ENCODE measurements around the gene CDH13. TPM values are rescaled to one million over a fixed set of nuclear protein-coding genes. Genes with fewer than 3 reads are reported as not detected.

The CDH13 gene
- total and polyA plus RNA-seq, 10 of the 15 experiments (the other 5 are each of a cell fraction or from before 2014, with no cell fraction given), result under 0.01 to 0.05 TPM; not detected in 8

DNA sequence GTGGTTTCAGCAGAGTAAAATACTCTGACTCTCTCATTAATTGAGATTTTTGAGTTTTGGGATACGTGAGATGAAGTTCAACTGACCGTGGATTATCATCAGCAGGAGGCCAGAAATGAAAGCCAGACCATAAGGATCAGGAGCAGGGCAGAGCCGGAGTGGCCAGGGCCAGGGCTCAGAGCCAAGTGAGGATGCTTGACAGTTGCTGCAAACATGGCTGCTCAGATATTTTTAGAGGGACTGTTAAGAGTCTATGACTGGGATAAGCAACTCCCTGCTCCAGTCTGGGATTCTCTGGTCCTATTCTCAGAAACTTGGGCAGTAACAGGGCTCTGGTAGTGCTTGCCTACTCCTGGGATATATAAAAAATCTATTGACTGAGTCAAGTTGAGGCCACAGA, 17.6 kb upstream of the CDH13 start (continued):
- TF ChIP-seq MEF2A (IDR thresholded peaks at IDR 0.05; ENCODE audit: insufficient read depth, low read depth, low read length) (no peak), HDGF (IDR thresholded peaks at IDR 0.05) (no peak), EP300 (IDR thresholded peaks at IDR 0.05; ENCODE audit: borderline replicate concordance in 1 of 2, control insufficient read depth in 1 of 2, low read depth in 2 of 2, low read length in 2 of 2) (no peak), JUNB (IDR thresholded peaks at IDR 0.05) (no peak), MYC (IDR thresholded peaks at IDR 0.05; ENCODE audit: insufficient read depth, insufficient read length, insufficient replicate concordance, low read length, severe bottlenecking) (no peak)
- TF ChIP-seq, protein P1, sequence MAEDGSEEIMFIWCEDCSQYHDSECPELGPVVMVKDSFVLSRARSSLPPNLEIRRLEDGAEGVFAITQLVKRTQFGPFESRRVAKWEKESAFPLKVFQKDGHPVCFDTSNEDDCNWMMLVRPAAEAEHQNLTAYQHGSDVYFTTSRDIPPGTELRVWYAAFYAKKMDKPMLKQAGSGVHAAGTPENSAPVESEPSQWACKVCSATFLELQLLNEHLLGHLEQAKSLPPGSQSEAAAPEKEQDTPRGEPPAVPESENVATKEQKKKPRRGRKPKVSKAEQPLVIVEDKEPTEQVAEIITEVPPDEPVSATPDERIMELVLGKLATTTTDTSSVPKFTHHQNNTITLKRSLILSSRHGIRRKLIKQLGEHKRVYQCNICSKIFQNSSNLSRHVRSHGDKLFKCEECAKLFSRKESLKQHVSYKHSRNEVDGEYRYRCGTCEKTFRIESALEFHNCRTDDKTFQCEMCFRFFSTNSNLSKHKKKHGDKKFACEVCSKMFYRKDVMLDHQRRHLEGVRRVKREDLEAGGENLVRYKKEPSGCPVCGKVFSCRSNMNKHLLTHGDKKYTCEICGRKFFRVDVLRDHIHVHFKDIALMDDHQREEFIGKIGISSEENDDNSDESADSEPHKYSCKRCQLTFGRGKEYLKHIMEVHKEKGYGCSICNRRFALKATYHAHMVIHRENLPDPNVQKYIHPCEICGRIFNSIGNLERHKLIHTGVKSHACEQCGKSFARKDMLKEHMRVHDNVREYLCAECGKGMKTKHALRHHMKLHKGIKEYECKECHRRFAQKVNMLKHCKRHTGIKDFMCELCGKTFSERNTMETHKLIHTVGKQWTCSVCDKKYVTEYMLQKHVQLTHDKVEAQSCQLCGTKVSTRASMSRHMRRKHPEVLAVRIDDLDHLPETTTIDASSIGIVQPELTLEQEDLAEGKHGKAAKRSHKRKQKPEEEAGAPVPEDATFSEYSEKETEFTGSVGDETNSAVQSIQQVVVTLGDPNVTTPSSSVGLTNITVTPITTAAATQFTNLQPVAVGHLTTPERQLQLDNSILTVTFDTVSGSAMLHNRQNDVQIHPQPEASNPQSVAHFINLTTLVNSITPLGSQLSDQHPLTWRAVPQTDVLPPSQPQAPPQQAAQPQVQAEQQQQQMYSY (CRISPR knock-in tag; IDR thresholded peaks at IDR 0.05), result no peak

DNA sequence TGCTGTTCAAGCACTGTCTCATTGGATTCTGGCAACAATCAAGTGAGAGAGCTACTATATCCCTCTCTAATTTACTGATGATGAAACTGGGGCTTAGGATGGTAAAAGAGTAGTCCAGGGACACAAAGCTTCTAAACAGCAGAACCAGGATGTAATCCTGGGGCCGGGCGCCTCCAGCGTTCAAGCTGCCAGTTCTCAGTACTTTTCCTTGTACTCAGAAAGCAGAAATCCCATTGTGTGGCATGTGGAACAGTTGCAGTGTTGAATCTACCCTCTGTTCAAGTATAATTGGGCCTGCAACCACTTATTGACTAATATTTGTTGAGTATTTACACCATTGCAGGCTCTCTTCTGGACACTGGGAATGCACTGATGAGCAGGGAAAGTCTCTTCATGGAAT, 14.5 kb upstream of the CDH13 start:
- Histone ChIP-seq H3K27ac (ENCODE audit: control insufficient read depth, insufficient read depth) (no peak overlapping the region), H3K36me3 (ENCODE audit: control insufficient read depth in 2 of 2, insufficient read depth in 2 of 2, low read length in 1 of 2) (no peaks in the 10 kb centered on the region), H2AFZ (ENCODE audit: control insufficient read depth, low read depth, low read length) (no peak overlapping the region), H4K20me1 (ENCODE audit: control insufficient read depth, insufficient read depth) (no peaks in the 10 kb centered on the region), H3K4me2 (ENCODE audit: control insufficient read depth, insufficient read depth) (no peak overlapping the region), H3K4me1 (ENCODE audit: control insufficient read depth, insufficient read depth, low read length) (no peaks in the 10 kb centered on the region), H3K79me2 (ENCODE audit: control insufficient read depth, insufficient read depth, low read length) (no peaks in the 10 kb centered on the region), H3K4me3 (no peak overlapping the region), H3K27me3 (replicated peaks in 1 of 2; ENCODE audit: control insufficient read depth in 2 of 2, insufficient read depth in 2 of 2, low read length in 1 of 2) (no peaks in the 10 kb centered on the region; a peak in 1 of 4 replicates), H3K9me3 (replicated peaks; ENCODE audit: control insufficient read depth, insufficient read depth, low read length) (no peaks in the 10 kb centered on the region), H3K9ac (ENCODE audit: control insufficient read depth, insufficient read depth, low read length) (no peak overlapping the region)
- TF ChIP-seq CHD4 (IDR thresholded peaks at IDR 0.05) (no peak), ETV6 (conservative IDR thresholded peaks at IDR 0.05 in 1 of 2, IDR thresholded peaks at IDR 0.05 in 1 of 2; ENCODE audit: borderline replicate concordance in 1 of 2, low read depth in 1 of 2) (no peak), IRF4 (IDR thresholded peaks at IDR 0.05; ENCODE audit: low read depth, low read length) (no peak), TCF7 (IDR thresholded peaks at IDR 0.05; ENCODE audit: borderline replicate concordance) (no peak), ASH2L (IDR thresholded peaks at IDR 0.05; ENCODE audit: borderline replicate concordance, low read depth) (no peak), SIN3A (IDR thresholded peaks at IDR 0.05; ENCODE audit: low read depth, low read length) (no peak), FOXK2 (IDR thresholded peaks at IDR 0.05) (no peak), IKZF2 (IDR thresholded peaks at IDR 0.05) (no peak), SMAD1 (IDR thresholded peaks at IDR 0.05; ENCODE audit: low read depth, partially characterized antibody) (no peak)
- TF ChIP-seq, protein P2, sequence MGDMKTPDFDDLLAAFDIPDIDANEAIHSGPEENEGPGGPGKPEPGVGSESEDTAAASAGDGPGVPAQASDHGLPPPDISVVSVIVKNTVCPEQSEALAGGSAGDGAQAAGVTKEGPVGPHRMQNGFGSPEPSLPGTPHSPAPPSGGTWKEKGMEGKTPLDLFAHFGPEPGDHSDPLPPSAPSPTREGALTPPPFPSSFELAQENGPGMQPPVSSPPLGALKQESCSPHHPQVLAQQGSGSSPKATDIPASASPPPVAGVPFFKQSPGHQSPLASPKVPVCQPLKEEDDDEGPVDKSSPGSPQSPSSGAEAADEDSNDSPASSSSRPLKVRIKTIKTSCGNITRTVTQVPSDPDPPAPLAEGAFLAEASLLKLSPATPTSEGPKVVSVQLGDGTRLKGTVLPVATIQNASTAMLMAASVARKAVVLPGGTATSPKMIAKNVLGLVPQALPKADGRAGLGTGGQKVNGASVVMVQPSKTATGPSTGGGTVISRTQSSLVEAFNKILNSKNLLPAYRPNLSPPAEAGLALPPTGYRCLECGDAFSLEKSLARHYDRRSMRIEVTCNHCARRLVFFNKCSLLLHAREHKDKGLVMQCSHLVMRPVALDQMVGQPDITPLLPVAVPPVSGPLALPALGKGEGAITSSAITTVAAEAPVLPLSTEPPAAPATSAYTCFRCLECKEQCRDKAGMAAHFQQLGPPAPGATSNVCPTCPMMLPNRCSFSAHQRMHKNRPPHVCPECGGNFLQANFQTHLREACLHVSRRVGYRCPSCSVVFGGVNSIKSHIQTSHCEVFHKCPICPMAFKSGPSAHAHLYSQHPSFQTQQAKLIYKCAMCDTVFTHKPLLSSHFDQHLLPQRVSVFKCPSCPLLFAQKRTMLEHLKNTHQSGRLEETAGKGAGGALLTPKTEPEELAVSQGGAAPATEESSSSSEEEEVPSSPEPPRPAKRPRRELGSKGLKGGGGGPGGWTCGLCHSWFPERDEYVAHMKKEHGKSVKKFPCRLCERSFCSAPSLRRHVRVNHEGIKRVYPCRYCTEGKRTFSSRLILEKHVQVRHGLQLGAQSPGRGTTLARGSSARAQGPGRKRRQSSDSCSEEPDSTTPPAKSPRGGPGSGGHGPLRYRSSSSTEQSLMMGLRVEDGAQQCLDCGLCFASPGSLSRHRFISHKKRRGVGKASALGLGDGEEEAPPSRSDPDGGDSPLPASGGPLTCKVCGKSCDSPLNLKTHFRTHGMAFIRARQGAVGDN (IDR thresholded peaks at IDR 0.05), result no peak
- 30% methylated on average over 3 of the region's 3 CpGs for WGBS (ENCODE audit: insufficient coverage, insufficient replicate concordance, low lambda C conversion rate, missing lambda C conversion rate)
- DNase-seq (ENCODE audit: low read depth, low spot score), result no peak
- POLR2A ChIA-PET, result no interaction called here
- SMC1A ChIA-PET (ENCODE audit: uncharacterized antibody, unreplicated experiment), result no interaction called here
- in situ Hi-C loops (cut with MboI) (no loop called here), intact Hi-C loops (cut with micrococcal nuclease; ENCODE audit: unreplicated experiment) (no loop called here)
- CTCF ChIA-PET, result no interaction called here
- RAD21 ChIA-PET (ENCODE audit: unreplicated experiment), result no interaction called here
- no TSS peak for BruUV-seq (replicated peaks)
- FAIRE-seq, result no peak
- no peak for ATAC-seq
